Fibroblast of mammary gland (primary cell): Measurements from ENCODE around the gene ETFA.
"Not testable (repeated sequence)": the region's sequence is repeated elsewhere in the genome, so short reads cannot be mapped to it uniquely, and the experiment has no call there.

Source experiments
- DNase-seq: peaks from one replicate; pipeline ENCODE4 v3.0.0-alpha.2; 2010; ENCODE audit warnings: low read depth
- H3K4me3 ChIP-seq: 2 replicates; pipeline ENCODE4 v1.5.1; 2011; ENCODE audit warnings: low read depth, mild to moderate bottlenecking, low read length, moderate library complexity; ENCODE audit not compliant: control insufficient read depth
- TF ChIP-seq, protein P1 (sequence below): conservative IDR thresholded peaks from 2 replicates; pipeline ENCODE4 v1.5.1; 2011; ENCODE audit warnings: low read depth, low read length, inconsistent platforms; ENCODE audit not compliant: control insufficient read depth, insufficient read depth

ETFA gene

DNA sequence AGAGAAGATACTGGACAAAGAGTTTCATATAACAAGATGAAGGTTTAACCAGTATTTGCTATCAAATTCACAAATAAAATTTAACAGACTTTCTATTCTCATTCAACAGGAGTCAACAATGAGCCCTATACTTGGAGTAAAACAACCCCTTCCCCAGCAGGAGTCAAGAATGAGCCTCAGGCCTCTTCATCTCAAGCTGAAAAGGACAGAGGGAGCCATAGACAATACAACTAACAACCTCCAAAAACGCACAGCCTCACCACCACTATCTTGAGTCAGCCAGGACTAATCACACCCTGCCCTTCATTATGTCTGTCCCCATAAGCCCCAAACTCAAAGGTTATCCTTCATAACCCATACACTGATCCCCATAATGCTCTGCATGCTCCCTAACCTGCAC is 36.4 kb downstream of the ETFA start:
- no peak for DNase-seq
- H3K4me3 ChIP-seq, result no peak overlapping the region
- TF ChIP-seq, protein P1, sequence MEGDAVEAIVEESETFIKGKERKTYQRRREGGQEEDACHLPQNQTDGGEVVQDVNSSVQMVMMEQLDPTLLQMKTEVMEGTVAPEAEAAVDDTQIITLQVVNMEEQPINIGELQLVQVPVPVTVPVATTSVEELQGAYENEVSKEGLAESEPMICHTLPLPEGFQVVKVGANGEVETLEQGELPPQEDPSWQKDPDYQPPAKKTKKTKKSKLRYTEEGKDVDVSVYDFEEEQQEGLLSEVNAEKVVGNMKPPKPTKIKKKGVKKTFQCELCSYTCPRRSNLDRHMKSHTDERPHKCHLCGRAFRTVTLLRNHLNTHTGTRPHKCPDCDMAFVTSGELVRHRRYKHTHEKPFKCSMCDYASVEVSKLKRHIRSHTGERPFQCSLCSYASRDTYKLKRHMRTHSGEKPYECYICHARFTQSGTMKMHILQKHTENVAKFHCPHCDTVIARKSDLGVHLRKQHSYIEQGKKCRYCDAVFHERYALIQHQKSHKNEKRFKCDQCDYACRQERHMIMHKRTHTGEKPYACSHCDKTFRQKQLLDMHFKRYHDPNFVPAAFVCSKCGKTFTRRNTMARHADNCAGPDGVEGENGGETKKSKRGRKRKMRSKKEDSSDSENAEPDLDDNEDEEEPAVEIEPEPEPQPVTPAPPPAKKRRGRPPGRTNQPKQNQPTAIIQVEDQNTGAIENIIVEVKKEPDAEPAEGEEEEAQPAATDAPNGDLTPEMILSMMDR, result no peak

DNA sequence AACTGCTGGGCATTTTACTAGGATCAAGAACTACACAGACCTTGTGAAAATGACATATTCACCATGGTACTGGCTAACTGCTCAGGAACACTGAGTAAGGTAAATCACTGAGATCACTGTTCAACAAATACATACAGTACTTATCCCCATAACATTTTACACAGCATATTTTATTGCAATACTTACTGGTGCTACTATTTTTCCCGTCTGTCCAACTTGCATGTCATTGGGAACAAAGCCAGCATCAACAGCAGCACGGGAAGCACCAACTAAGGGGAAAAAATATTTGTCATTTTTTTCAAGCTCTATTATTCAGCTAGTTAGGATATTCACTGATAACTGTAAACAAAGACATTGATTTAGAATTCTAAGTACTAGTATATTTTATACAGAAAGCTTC is 37.0 kb downstream of the ETFA start:
- TF ChIP-seq, protein P1, result no peak
- peak; percentile 12 for DNase-seq

DNA sequence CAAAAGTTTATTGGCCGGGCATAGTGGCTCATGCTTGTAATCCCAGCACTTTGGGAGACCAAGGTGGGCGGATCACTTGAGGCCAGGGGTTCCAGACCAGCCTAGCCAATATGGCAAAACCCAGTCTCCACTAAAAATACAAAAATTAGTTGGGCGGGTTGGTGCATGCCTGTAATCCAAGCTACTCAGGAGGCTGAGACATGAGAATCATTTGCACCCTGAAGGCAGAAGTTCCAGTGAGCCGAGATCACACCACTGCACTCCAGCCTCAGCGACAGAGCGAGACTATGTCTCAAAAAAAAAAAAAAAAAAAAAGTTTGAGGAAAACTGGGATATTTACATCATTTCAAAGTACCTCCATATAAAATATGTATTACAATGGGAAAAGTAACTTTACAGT is 40.4 kb downstream of the ETFA start:
- DNase-seq, result no peak
- TF ChIP-seq, protein P1, result no peak
- no peak overlapping the region for H3K4me3 ChIP-seq

More for the DNA sequence above, 37.0 kb downstream of the ETFA start:
- no peak overlapping the region for H3K4me3 ChIP-seq

DNA sequence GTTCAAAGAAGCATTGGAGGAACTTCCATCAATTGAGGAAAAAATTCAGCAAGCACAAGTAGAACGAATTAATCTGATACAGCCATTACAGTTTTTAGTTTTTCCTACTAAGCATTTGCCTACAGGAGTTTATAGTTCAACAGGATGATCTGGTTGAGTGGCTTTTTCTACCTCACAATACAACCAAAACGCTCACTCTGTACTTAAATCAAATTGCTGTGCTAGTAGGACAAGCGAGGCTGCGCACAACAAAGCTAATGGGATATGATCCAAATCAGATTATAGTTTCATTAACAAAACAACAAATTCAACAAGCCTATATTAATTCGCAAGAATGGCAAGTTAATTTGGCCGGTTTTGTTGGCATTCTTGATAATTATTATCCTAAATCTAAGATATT is 44.2 kb downstream of the ETFA start:
- DNase-seq, result no peak

DNA sequence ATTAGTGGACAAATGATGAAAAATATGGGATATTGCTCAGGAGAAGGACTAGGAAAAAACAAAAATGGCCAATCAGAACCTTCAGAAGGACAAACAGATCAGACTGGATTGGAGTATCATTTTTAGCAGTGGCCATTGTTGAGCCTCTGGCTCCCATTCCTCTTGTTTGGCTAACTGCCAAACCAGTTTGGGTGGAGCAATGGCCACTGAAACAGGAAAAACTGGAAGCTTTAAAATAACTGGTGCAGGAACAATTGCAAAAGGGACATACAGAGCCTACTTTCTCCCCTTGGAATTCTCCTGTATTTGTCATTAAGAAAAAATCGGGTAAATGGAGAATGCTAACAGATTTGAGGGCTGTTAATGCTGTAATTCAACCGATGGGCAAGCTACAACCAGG is 45.5 kb downstream of the ETFA start:
- not testable (repeated sequence) for H3K4me3 ChIP-seq, DNase-seq

More for the DNA sequence above, 44.2 kb downstream of the ETFA start:
- H3K4me3 ChIP-seq, result no peak overlapping the region
- TF ChIP-seq, protein P1, result no peak

DNA sequence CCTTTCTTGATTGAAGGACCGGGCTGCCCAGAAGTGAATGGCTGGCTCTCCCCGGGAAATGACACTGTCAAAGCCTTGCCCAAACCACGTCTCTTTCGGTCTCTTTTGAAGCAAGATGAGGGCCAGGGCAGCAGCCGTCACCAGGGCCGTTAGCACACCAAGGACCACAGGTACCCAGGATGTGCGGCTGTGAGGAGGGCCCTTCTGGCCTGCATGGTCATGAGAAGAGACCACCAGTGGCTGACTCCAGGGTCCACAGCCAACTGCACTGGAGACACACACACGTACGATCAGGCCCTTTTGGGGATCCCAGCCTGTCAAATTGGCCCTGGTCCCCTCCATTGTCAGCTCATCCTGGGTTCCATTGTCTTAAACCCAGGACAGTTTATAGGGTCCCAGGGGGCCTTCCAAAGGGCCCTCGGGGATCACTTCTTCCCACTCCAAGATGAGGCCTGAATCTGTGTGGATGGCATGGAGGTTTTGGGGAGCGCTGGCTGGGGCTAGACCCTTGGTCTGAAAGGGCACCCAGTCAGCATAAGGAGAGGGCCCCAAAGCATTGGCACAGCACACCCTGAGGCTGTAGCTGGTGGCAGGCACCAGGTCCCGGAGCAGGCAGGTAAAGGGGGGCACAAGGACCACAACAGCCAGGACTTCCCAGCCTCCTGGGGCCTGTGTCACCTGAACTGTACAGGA is 50.9 kb downstream of the ETFA start:
- no peak overlapping the region for H3K4me3 ChIP-seq
- DNase-seq, result no peak
- TF ChIP-seq, protein P1, result no peak

DNA sequence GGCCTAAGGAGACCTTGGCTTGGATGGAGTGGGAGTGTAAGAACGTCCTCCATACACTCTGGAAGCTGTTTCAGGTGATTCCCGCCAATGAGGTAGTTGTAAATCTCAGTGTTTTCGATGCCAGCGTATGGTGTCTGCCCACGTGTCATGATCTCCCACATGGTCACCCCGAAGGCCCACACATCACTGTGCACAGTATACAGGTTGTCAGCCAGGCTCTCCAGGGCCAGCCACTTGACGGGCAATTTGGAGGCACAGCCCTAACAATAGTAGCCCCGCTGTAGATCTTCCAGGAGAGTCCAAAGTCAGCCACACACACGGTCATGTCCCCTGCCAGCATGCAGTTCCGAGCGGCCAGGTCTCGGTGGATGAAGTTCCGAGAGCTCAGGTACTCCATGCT is 51.9 kb downstream of the ETFA start:
- TF ChIP-seq, protein P1, result no peak
- no peak for DNase-seq
- no peak overlapping the region for H3K4me3 ChIP-seq
